GM18511 (cell line): Measurements from ENCODE around the gene MTFMT.

Source experiments
- ATAC-seq: cut with Tn5 transposase; IDR thresholded peaks from one replicate; pipeline ENCODE4 v1.9.1; 2021; ENCODE audit warnings: mild to moderate bottlenecking, moderate library complexity; ENCODE audit not compliant: unreplicated experiment

Gene MTFMT

DNA sequence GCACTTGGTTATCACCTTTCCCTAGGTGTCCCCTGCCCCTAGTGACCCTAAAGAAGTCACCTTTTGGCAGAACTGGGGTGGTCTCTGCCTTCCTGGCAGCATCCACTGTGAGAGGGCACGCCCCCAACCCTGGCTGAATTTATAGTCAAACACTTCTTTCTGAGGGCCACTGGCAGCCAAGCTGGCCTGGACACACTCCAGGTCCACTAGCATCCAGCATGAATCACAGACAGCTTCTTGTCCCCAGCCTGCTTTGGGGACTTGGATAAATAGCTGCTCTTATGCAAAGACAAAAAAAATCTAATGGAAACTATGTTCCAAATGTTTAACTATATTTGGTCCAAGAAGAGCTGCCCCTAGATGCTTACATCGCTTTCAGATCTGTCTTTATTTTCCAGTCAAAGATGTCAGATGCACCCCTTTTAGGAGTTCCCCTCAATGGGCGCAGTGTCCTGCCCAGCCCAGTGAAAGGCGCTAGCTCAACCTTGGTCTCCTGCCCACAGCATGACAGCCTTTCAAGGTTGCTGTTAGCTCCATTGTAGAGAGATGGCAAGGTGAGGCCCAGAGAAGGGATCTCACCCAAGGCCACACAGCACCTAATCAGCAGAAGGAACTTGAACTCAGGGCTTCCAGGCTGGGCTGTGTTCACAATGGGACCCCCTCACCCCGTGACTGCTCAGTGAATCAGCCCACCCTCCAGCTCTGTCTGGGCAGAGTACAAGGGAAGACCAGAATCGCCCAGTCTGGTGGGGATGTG, 31.4 kb upstream of the MTFMT start:
- no peak for ATAC-seq

DNA sequence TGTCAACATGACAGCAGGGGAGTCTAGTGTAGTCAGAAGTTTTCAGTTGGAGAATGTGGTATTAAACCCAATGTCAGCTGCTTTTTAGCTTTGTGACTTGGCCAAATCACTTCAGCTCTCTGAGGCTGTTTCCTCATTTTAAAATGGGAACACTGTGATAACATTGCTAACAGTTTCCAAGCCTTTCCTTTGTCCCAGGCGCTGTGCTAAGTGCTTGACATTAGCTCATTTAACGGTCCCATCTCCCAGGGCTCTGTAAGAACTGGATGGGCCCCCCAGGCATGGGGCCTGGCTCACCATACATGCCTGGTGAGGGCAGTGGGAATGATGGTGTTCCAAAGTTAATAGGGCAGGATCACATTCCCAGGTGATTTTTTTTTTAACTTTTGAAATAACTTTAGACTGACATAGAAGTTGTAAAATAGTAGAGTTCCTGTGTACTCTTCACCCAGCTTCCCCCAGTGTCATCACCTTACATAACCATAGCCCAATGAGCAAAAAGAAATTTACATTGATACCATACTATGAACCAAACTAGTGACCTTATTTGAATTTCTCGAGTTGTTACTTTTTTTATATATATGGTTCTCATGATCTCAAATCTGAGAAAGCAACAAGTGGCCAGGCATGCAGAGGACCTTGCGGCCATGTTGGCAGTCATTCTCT, 30.6 kb upstream of the MTFMT start:
- ATAC-seq, result no peak

DNA sequence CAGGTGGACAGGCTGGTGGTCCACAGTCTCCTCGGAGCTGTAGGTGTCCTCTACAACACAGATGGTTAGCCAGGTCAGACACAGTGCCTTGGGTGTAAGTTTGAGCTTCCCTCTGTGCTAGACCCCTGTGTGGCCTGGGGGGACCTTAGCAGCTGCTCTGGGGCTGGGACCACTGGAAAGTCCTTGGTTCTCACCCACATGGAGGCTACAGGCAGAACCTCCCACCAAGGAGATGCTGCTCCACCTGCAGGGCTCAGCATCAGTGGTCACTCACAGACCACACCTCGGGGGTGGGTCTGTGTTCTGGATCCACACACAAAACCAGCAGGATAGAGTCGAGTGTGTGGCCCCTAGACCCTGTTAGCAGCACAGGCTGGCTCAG, 29.9 kb upstream of the MTFMT start:
- ATAC-seq, result no peak

DNA sequence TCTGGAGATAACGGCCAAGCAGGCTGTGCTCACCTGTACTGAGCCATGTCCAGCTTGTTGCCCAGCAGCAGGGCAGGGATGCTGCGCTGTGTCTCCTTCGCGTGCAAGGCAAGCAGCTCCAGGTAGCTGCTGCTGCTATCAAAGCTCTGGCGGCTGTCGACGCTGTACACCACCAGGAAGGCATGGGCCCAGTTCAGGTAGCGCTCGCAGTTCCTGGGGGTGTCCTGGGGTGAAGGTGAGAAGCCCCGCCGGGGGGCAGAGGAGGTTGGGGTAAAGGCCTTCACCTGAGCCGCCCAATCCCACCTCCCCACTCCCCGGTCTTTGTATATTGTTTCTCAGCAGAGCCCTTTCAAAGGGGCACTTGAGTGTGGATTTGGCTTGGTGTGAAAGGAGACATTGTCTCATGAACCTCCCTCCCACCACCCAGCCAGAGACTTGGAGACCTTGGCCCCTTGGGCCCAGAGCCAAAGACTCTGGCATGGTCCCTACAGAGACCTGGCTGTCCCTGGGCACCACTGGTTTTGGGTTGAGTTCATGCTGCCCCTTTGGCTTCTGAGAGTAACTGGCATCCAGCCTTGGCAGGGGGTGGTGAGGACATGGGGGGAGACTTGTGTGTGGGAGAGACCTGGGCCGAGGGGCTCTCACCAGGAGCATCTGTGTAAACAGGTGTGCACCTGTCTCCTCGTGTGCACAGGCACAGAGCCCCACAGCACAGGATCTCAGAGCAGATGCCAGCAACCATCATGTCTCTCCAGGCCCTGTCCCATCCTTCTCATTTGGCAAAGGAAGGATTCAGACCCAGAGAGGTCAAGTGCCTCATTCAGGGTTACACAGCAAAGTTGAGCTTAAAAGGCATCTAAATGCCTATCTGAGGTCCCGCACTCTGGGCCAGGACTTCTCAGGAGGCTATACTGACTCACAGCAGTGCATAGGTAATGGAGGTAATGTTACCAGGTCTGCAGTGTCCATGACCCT, 29.2 kb upstream of the MTFMT start:
- no peak for ATAC-seq

DNA sequence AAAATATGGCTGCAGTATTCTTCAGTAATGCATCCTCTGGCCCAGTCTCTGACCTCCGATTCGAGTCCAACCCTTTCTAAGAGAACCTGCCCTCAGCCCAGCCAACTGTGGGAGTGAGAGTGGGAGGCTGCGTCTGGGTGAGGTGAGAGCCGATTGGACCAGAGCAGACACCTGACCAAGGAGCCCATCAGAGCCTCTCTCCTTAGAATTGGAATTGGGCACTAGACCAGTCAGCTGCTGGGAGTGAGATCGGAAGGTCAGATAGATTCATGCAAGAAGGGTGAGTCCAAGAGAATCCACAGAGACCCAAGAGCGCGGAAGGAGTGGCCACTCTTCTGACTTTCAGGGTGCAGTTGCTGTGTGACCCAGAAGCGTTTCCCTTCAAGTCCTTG, 28.1 kb upstream of the MTFMT start:
- ATAC-seq, result no peak

DNA sequence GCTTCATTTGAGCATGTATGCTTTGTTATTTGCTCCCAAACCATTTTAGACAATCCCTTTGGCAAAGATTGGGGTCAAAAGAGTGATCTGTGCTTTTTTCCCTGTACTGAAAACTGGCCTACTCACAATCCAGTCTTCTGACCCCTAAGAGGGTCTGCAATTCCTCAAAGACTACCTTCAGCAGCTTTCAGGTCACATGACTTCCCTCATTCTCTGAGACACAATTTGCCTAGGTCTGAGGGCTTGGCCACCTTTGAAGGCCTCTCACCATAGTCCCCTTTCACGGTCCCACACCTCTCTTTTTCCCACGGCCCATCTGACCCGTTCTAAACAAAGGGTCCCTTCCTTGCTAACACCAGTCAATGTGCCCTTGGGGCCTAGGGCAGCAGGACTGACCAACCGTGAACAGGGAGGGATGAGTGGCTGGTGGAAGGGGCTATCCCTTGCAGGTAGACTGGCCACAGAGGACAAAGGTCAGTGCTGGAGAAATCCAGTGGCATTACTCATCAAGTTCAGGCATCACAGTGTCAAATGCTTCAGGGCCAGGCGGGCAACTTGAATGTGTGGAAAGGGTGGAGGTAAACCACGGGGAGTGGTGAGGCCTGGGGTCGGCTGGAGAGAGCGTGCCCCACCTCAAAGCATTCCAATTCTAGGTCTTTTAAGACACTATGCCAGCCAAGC, 27.6 kb upstream of the MTFMT start:
- no peak for ATAC-seq

DNA sequence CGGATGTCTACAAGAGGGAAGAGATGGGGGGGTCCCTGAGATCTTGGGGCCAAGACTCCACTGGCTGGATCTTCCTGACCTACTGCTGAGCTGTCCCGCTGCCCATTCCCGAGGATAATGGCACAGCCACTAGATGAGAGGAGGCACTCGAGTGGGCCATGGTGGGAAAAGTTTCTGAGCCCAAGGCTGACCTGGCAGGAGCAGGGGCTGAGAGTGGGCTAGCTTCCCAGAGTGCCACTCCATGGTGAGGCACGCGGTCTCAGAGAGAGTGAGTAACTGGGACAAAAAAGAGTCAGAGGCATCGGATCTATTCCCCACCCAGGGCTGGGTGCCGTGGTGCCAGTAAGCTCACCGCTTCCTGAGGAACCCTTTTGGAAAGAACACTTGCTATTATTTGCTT, 26.7 kb upstream of the MTFMT start:
- no peak for ATAC-seq

DNA sequence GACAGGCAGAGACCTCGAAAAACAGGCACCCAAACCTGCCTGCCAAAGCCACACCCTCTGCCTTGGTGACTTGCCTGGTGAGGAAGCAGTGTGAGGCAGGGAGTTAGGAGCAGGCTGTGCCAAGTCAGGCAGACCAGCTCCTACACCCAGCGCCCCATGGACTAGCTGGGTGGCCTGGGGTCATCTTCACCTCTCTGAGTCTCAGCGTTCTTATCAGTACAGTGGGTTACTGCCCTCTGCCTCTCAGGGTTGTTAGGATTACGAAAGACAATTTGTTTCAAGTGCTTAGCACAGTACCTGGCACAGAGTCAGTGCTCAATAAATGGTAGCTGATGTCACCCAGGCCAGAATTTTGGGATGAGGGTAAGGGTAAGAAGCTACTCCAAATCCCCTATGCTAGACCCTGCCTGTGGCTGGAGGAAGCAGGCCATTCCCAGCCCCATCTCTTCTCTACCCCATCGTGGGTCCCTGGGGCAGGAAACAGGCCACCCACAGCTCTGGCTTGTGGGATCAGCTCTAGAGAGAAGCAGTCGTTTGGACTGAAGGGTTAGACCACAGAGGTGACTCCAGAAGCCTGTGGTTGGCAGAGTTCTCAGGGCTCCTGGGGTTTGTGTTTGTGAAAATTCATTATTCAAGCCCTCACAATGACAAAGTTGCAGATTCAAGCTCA, 25.9 kb upstream of the MTFMT start:
- ATAC-seq, result no peak

DNA sequence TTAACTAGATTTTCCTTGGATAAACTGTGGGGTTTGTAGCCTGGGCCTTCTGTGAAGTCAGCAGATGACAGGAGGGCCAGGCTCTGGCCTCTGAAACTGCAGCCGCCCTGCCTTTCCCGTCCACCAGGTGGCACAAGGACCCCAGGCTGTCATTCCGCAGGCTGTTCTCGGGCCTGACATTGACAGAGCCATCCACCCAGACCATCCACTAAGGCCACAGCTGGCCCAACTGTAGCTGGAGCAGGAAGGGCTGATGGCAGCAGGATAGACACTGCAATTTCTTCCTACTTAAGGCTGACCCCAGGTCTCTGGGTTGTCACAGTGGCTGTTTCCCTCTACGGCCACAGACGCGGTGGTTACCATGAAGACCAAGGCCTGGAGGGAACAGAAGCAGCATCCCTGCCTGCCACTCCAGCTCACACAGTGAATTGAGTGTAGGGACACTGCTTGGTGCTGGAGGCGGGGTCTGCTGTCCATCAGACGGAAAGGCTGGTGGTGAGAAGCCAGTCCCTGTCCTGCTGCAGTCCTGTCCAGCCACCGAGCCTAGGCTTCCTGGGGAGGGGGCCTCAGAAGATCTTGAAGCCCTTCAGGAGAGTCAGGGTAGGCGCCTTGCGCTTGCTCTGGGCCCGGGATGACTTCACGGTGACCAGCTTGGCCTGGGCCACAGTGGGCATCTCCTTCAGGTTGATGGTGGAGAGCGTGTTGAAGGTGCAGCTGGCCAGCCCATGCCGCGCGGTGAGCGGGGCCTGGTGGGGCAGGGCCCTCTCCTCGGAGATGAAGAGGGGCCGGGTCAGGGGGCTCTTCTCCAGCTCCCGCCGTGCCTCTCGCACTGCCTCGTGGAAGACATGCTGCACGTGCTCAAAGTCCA, 25.1 kb upstream of the MTFMT start:
- ATAC-seq, result no peak

DNA sequence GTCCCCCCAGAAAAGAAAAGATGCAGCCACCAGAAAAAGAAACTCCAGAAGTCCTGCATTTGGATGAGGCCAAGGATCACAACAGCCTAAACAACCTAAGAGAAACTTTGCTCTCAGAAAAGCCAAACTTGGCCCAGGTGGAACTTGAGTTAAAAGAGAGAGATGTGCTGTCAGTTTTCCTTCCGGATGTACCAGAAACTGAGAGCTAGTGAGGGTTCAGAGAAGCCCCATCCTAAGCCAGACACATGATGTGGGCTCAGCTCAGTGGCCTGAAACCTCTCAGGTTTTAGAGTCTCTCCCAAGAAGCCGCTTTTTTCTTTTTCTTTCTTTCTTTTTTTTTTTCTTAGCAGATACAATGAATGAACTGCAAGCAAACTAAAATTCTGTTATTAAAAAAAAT, 23.5 kb upstream of the MTFMT start:
- no peak for ATAC-seq

DNA sequence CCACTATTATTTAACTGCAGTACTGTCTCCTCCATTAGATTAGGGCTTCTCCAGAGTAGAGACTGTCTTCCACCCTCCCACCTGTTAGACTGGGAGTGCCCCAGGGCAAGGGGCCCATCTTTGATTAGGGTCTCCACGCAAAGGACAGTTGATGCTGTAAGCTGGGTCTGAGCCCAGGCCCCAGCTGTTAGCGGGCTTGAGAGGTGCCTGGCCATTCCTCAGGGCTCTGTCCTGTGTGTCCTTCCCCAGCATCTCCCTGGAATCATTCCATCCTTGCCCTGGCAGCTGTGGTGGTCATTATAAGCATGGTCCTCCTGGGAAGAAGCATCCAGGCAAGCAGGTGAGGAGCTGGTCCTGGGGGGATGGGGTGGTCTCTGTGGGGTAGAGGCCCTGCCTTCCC, 21.8 kb upstream of the MTFMT start:
- no peak for ATAC-seq

DNA sequence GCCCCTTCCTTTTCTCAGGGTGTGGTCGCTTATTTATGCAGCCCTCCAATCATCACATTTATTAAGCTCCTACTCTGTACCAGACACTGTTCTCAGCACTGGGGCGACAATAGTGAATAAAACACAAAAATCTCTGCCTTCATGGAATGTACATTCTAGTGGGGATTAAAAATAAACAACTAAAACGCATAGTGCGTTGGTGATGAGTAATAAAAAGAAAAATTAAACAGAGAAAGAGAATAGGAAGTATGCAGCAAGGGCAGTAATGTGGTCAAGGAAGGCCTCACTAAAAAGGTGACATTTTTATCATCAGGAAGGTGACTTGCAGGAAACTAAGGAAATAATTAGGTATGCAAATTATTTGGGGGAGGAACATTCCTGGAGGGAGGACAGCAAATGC, 20.8 kb upstream of the MTFMT start:
- ATAC-seq, result no peak

DNA sequence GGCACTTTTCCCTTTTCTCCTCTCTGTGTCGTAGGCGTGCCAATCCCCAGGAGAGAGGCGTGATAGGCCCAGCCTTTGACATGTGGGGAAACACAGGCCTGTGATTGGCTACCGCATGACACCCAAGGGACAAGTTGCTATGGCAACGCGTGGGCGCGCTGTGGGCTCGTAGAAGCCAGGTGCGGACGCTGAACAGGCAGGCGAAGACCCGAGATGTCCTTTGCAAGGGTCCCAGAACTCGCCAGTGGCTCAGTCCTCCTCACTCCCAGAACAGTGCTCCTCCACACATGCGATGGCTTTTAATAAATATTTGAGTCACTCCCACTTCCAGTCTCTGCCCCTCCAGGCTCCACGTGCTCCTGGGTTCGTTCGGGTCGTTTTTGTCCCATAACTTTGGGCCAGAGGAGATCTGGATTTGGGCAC, 20.0 kb upstream of the MTFMT start:
- peak; percentile 84 for ATAC-seq

DNA sequence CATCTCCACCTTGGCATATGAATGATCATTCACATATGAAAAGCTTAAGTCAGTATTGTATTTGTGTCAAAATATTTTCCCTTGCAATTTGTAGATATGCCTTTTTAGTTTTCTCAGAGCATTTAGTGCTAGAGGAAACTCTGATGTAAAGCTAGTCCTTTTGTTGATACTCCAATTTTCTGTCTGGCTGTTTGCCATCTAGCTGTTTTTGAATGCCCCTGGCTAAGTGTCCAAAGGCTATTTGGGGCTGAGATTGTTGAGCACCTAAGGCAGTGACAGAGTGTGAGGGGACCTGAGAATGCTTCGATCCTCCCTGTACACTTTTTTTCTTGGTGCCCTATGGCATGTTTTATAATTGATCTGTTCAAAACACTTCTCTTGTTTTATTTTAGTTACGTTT, 18.8 kb upstream of the MTFMT start:
- no peak for ATAC-seq

DNA sequence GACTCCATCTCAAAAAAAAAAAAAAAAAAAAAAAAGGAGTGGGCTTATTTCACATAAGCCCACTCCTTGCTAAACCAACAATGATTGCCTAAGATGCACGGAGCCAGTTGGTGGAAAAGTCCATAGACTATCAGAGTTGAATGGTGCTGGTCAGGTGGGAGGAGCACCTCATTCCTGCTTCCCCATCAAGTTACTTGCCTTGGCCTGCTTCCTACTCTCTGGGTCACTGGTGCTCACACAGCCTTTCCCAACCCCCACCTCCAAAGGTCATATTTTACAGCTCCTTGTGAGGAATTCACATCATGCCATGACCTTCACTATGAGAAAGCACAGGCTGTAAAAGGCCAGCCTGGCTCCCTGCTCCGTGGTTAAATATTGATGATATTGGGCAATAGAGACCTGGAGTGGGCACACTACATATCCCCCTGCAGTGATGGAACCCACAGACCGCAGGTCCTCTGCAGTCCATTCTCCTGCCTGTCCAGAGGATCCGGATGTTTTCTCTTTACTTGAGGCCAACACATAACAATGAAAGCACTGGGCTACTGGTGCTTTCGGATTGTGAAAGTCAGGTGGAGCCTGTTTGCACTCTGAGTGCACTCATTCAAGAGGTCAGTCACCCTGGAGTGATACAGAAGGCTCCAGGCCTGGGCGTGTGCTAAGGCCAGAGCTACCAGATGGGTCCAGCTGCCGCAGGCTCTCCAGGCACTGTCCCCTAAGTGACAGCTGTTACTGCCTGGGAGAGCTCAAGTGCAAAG, 15.5 kb upstream of the MTFMT start, which contains the start of gene SLC51B:
SLC51B (plus strand) TSS at position 664 of the 758 bp plus-strand sequence. CDS start 4,618 bp downstream, outside the sequence.
- no peak for ATAC-seq

DNA sequence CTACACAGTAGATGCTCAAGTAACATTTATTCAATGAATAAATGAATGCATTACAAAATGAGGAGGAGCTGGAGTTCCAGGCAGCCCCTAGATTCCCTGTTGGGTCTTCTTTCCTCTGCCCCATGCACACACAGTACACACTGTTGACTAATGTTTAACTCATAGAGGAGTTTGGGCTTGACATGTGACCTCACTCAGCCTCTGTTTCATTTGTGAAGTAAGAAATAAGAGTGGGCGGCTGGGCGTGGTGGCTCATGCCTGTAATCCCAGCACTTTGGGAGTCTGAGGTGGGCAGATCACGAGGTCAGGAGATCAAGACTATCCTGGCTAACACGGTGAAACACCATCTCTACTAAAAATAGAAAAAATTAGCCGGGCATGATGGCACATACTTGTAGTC, 14.8 kb upstream of the MTFMT start:
- ATAC-seq, result peak; percentile 68

DNA sequence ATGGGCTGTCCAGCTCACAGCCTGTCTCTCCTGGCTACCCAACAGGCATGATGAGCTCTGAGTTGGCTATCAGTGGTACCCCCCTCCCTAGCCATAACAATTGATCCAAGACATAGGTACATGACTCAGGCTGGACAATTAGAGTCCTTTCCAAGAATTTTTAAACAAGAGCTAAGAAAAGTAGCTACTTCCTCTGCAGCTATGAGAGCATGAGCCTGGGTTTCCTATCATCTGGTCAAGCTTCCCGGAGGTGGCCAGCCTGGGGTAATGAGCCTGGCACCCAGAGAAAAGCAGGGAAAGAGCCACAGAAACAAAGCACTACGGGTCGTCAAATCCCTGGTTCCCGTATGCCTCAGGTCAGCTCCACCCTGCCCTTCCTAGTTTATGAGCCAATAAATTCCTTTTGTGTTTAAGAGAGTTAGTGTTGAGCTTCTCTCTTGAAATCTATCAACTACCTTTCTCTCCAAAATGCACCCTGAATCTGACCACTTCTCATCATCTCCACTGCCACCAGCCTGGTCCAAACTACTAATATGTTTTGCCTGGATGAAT, 13.4 kb upstream of the MTFMT start:
- ATAC-seq, result no peak

DNA sequence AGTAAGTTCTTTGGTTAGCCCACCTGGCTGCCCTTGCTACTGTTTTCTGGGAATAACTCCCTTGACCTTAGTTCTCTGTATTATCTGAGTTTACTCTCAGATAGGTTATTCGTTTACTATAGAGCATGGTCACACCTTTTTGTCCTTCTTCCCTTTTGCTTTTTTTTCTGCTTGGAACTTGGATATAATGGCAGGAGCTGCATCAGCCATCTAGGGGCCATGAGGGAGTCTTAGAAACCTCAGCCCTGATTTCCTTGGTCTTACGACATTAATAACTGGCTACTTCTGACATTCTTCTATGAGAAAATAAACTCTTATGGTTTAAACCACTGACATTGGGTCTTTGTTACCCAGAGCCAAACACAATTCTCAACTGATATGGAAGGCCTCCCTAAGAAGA, 12.3 kb upstream of the MTFMT start:
- ATAC-seq, result no peak
